K562 (cell line): ENCODE data around the gene GRIK5. TPM values are rescaled to one million over a fixed set of nuclear protein-coding genes. Genes with fewer than 3 reads are reported as not detected.

ENCODE experiments used
- ATAC-seq: fragments of 200-7000 bp; cut with Tn5 transposase; 3 replicates; pipeline ENCODE4 v1.9.1; 2020; ENCODE audit warnings: moderate library complexity
- BruUV-seq: library from RNA; stranded (reverse); fragments of 400-500 nt; replicated peaks from 2 replicates; lab custom pipeline; 2021; lab: Mats Ljungman, UMichigan
- CTCF ChIA-PET: fragments of 300-600 bp; formaldehyde crosslinking; extraction: SDS; loops from one replicate; lab custom pipeline; 2021; ENCODE audit warnings: low intra/inter-chr PET ratio; lab: Yijun Ruan, JAX
- POLR2A ChIA-PET: fragments of 300-600, 350-650 bp; sonication (Branson Sonifier 250); formaldehyde crosslinking; extraction: SDS; loops from one replicate; lab custom pipeline; 2021; ENCODE audit warnings: antibody characterized with exemption, inconsistent platforms; lab: Yijun Ruan, JAX
- DNase-seq, 4 experiments: peaks; one replicate each; pipeline versions ENCODE4 v3.0.0 to v3.0.0-alpha.2; 2011 to 2018; ENCODE audit warnings: low spot score in 3 of 4, mixed read lengths in 3 of 4; ENCODE audit errors: extremely low read depth in 1 of 4
- FAIRE-seq: peaks from 2 replicates; lab custom pipeline; 2011; peaks lifted over from hg19 to GRCh38; lab: Jason Lieb, UNC
- H2AFZ ChIP-seq: 2 replicates; pipeline ENCODE4 v1.6.0; 2011; ENCODE audit warnings: low read depth, low read length, control low read depth, inconsistent platforms
- H3K27ac ChIP-seq: fragments of 200-600 bp; 3 replicates; pipeline ENCODE4 v1.8.0; 2011; ENCODE audit warnings: low read depth, mild to moderate bottlenecking, control low read depth, inconsistent platforms, low read length, moderate library complexity, mixed read lengths; ENCODE audit errors: extremely low read depth
- H3K27me3 ChIP-seq, 2 experiments: fragments of 300-600 bp in 1 of 2; 2 replicates in 1 of 2; 3 replicates in 1 of 2; pipeline versions ENCODE4 v1.6.0 to v1.8.0; 2011; ENCODE audit warnings: inconsistent platforms in 2 of 2, low read length in 2 of 2, mild to moderate bottlenecking in 1 of 2, mixed read lengths in 1 of 2, moderate library complexity in 1 of 2; ENCODE audit not compliant: control insufficient read depth in 2 of 2, insufficient read depth in 2 of 2
- H3K36me3 ChIP-seq: fragments of 300-600 bp; 3 replicates; pipeline ENCODE4 v1.8.0; 2011; ENCODE audit warnings: mild to moderate bottlenecking, low read length, inconsistent platforms; ENCODE audit not compliant: control insufficient read depth, insufficient read depth
- H3K4me1 ChIP-seq, 2 experiments: fragments of 200-600 bp in 1 of 2; replicated peaks in 1 of 2; 2 replicates in 1 of 2; 3 replicates in 1 of 2; pipeline versions ENCODE4 v1.5.1 to v1.8.0; 2011; ENCODE audit warnings: inconsistent platforms in 2 of 2, low read length in 2 of 2, mild to moderate bottlenecking in 1 of 2, mixed read lengths in 1 of 2, moderate library complexity in 1 of 2; ENCODE audit not compliant: control insufficient read depth in 2 of 2, insufficient read depth in 2 of 2
- H3K4me2 ChIP-seq: 2 replicates; pipeline ENCODE4 v1.6.1; 2011; ENCODE audit warnings: low read length, control low read depth, inconsistent platforms, mixed read lengths; ENCODE audit not compliant: insufficient read depth
- H3K4me3 ChIP-seq: fragments of 200-600 bp; sonication (generic), shearing (Covaris generic); 2 replicates; pipeline ENCODE4 v1.5.1; 2016; ENCODE audit warnings: control low read depth, inconsistent platforms
- H3K79me2 ChIP-seq: fragments of 200-600 bp; 3 replicates; pipeline ENCODE4 v1.8.0; 2011; ENCODE audit warnings: low read length, inconsistent platforms; ENCODE audit not compliant: control insufficient read depth, insufficient read depth
- H3K9ac ChIP-seq, 2 experiments: 2 replicates each; pipeline versions ENCODE4 v1.6.0 to v1.6.1; 2011; ENCODE audit warnings: low read depth in 2 of 2, low read length in 2 of 2, control low read depth in 1 of 2, inconsistent platforms in 1 of 2, mild to moderate bottlenecking in 1 of 2, mixed read lengths in 1 of 2; ENCODE audit not compliant: insufficient read depth in 1 of 2
- H3K9me1 ChIP-seq: one replicate; pipeline ENCODE4 v1.6.0; 2011; ENCODE audit warnings: inconsistent platforms, mild to moderate bottlenecking, low read length, moderate library complexity; ENCODE audit not compliant: control insufficient read depth, insufficient read depth
- H3K9me3 ChIP-seq: replicated peaks from 2 replicates; pipeline ENCODE4 v1.5.1; 2011; ENCODE audit warnings: low read depth, low read length, inconsistent platforms; ENCODE audit not compliant: control insufficient read depth, insufficient read depth
- H4K20me1 ChIP-seq: replicated peaks from 2 replicates; pipeline ENCODE4 v1.6.1; 2011; ENCODE audit warnings: low read length, inconsistent platforms, mixed read lengths; ENCODE audit not compliant: control insufficient read depth, insufficient read depth
- HDAC6 ChIP-seq: IDR thresholded peaks from 2 replicates; pipeline ENCODE4 v1.6.1; 2012; ENCODE audit warnings: low read depth, mild to moderate bottlenecking, control low read depth, inconsistent platforms, low read length, moderate library complexity
- JUND ChIP-seq, 2 experiments: IDR thresholded peaks; 2 replicates in 1 of 2; 3 replicates in 1 of 2; pipeline ENCODE4 v1.6.1; 2011; ENCODE audit warnings: borderline replicate concordance in 2 of 2, low read depth in 2 of 2, low read length in 2 of 2, improper control_type of control experiment in 1 of 2, missing biosample characterization in 1 of 2, missing genetic modification characterization in 1 of 2, missing genetic modification reagents in 1 of 2
- ZNF431 ChIP-seq: sonication (generic); formaldehyde crosslinking; IDR thresholded peaks from 2 replicates; pipeline ENCODE4 v1.8.0; 2022; ENCODE audit warnings: mild to moderate bottlenecking, missing genetic modification reagents
- WGBS: fragments of 100-300 bp; shearing (Covaris generic); methylation state at CpG from one replicate; pipeline ENCODE4 v1.1.6; 2016; ENCODE audit warnings: low coverage, mixed read lengths; ENCODE audit not compliant: insufficient coverage; ENCODE audit errors: missing lambda C conversion rate; 5-methylcytosine and 5-hydroxymethylcytosine counted together
- in situ Hi-C: fragments of 300-500 bp; cut with MboI; formaldehyde crosslinking; loops from 4 replicates; pipeline ENCODE4 v1.15.0; 2018; ENCODE audit warnings: inconsistent platforms, mixed read lengths
- intact Hi-C: fragments of 100-400 bp; cut with micrococcal nuclease; formaldehyde crosslinking; loops from 2 replicates; pipeline ENCODE4 v1.14.2; 2022
- polyA plus RNA-seq, 8 experiments: library from polyadenylated mRNA; depleted of rRNA in 4 of 8; stranded (reverse) in 5 of 8; unstranded in 3 of 8; fragments of >200 nt; fragmentation: Nextera tagmentation in 2 of 8; fragmentation: Illumina TruSeq in 1 of 8; extraction: Ambion mirVana in 2 of 8; extraction: Trizol in 1 of 8; gene quantifications; 2 replicates each; pipeline versions ENCODE4 v1.2.1 to v1.2.3, GENCODE V29; 2011 to 2014; ENCODE audit warnings: inconsistent platforms in 1 of 8, missing spikeins in 1 of 8
- total RNA-seq, 7 experiments: library from RNA; depleted of rRNA in 6 of 7; stranded (reverse); fragments of >200 nt in 6 of 7; fragmentation: Illumina TruSeq in 2 of 7; extraction: Trizol in 2 of 7; gene quantifications; 2 replicates each; pipeline versions ENCODE4 v1.2.1 to v1.2.3, GENCODE V29; 2011 to 2021; ENCODE audit warnings: low replicate concordance in 1 of 7
- TF ChIP-seq, protein P1 (sequence below), 2 experiments: fragments of 250-450 bp in 1 of 2; fragments of 450-650 bp in 1 of 2; sonication (Bioruptor Pico) in 1 of 2; IDR thresholded peaks; 2 replicates each; pipeline versions ENCODE4 v1.6.1 to v1.8.0; 2016 to 2021; ENCODE audit warnings: mild to moderate bottlenecking in 2 of 2, moderate library complexity in 2 of 2, missing compliant biosample characterization in 1 of 2, missing genetic modification characterization in 1 of 2
- TF ChIP-seq, protein P2 (sequence below): fragments of 450-650 bp; IDR thresholded peaks from 2 replicates; pipeline ENCODE4 v1.6.1; 2016; ENCODE audit warnings: mild to moderate bottlenecking, moderate library complexity

GRIK5 gene
- total and polyA plus RNA-seq, 9 of the 15 experiments (the other 6 are each of a cell fraction or from before 2014, with no cell fraction given) = 0.04 to 0.55 (median 0.27) TPM; not detected in 2

DNA sequence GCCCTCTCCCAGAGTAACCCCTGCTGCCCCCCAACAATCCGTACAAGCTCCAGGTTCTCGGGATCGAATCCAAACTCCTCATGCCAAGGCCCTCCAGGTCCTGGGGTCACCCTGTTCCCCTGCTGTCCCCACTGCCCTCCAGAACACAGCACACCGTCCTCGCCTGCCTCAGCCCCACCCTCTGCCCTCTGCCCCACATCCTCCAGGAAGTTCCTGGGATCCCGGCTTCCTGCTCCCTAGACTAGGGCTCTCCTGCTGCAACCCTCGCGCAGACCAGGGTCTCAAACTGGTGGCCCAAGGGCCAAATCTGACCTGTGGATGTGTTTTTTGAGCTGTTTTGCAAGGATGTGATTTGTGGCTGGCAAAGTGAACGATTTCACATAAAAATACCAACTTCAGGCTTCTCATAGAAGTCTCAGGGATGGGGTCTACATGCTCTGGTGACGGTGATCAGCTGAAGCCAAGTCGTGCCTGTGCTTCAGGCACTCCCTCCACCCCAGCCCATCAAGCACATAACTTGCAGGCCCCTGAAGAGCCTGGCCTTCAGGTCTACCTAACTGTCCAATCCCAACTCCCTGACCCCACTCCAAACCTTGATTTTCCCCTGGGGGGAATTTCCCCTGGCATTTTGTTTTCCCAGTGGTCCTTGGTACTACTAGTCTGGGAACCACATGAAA lies 112.7 kb downstream of the GRIK5 start:
- no peak overlapping the region for H3K4me2 ChIP-seq
- BruUV-seq = no TSS peak
- H4K20me1 ChIP-seq = no peaks in the 10 kb centered on the region
- no peaks in the 10 kb centered on the region for H3K27me3 ChIP-seq
- in situ Hi-C loops (loop anchor here (10.0 kb wide), 1 partner anchor 162 kb away; the partner anchor contains the start of gene CEACAM3), intact Hi-C loops (no loop called here)
- H3K9ac ChIP-seq = 0 out of 4 replicates have a peak overlapping the region, but pooled peaks of 1 of the 2 experiments have one; percentile 12
- peaks cover 15 to 40% of the 10 kb centered on the region in 2 experiments; a peak in 4 of 5 replicates for H3K4me1 ChIP-seq
- no peaks in the 10 kb centered on the region for H3K9me1 ChIP-seq
- no peaks in the 10 kb centered on the region for H3K9me3 ChIP-seq
- no peaks in the 10 kb centered on the region for H3K79me2 ChIP-seq
- H2AFZ ChIP-seq = no peak overlapping the region; the same call in 1 of the 2 replicates
- no peak overlapping the region for H3K4me3 ChIP-seq
- no peaks in the 10 kb centered on the region for H3K36me3 ChIP-seq
- CTCF ChIA-PET = interaction anchor here (1.7 to 2.1 kb wide), 3 partner anchors 84 to 164 kb away, joined by 7 to 18 read pairs (median 10); partner anchors contain the start of gene RPS19
- POLR2A ChIA-PET = interaction anchor here (0.7 to 2.7 kb wide), 9 partner anchors 12 to 119 kb away, joined by 3 to 14 read pairs (median 4); partner anchors contain the start of genes RPS19 and ZNF574
- DNase-seq (no peak), ATAC-seq (no peak), FAIRE-seq (no peak)
- 68% methylated on average over 11 of the region's 11 CpGs for WGBS
- H3K27ac ChIP-seq = no peak overlapping the region
- TF ChIP-seq ZNF431 (CRISPR knock-in tag) (no peak), HDAC6 (no peak), JUND (IDR thresholded peaks at IDR 0.05; ENCODE audit: borderline replicate concordance, low read depth, low read length) (no peak), JUND (tag; IDR thresholded peaks at IDR 0.05; ENCODE audit: borderline replicate concordance, low read depth, low read length) (no peak)
- TF ChIP-seq, protein P1, sequence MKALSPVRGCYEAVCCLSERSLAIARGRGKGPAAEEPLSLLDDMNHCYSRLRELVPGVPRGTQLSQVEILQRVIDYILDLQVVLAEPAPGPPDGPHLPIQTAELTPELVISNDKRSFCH (CRISPR knock-in tag; IDR thresholded peaks at IDR 0.05) = no peak
- TF ChIP-seq, protein P1 (tag; IDR thresholded peaks at IDR 0.05) = 0 out of 2 replicates have a peak, but pooled peaks have one; percentile 31
- TF ChIP-seq, protein P2, sequence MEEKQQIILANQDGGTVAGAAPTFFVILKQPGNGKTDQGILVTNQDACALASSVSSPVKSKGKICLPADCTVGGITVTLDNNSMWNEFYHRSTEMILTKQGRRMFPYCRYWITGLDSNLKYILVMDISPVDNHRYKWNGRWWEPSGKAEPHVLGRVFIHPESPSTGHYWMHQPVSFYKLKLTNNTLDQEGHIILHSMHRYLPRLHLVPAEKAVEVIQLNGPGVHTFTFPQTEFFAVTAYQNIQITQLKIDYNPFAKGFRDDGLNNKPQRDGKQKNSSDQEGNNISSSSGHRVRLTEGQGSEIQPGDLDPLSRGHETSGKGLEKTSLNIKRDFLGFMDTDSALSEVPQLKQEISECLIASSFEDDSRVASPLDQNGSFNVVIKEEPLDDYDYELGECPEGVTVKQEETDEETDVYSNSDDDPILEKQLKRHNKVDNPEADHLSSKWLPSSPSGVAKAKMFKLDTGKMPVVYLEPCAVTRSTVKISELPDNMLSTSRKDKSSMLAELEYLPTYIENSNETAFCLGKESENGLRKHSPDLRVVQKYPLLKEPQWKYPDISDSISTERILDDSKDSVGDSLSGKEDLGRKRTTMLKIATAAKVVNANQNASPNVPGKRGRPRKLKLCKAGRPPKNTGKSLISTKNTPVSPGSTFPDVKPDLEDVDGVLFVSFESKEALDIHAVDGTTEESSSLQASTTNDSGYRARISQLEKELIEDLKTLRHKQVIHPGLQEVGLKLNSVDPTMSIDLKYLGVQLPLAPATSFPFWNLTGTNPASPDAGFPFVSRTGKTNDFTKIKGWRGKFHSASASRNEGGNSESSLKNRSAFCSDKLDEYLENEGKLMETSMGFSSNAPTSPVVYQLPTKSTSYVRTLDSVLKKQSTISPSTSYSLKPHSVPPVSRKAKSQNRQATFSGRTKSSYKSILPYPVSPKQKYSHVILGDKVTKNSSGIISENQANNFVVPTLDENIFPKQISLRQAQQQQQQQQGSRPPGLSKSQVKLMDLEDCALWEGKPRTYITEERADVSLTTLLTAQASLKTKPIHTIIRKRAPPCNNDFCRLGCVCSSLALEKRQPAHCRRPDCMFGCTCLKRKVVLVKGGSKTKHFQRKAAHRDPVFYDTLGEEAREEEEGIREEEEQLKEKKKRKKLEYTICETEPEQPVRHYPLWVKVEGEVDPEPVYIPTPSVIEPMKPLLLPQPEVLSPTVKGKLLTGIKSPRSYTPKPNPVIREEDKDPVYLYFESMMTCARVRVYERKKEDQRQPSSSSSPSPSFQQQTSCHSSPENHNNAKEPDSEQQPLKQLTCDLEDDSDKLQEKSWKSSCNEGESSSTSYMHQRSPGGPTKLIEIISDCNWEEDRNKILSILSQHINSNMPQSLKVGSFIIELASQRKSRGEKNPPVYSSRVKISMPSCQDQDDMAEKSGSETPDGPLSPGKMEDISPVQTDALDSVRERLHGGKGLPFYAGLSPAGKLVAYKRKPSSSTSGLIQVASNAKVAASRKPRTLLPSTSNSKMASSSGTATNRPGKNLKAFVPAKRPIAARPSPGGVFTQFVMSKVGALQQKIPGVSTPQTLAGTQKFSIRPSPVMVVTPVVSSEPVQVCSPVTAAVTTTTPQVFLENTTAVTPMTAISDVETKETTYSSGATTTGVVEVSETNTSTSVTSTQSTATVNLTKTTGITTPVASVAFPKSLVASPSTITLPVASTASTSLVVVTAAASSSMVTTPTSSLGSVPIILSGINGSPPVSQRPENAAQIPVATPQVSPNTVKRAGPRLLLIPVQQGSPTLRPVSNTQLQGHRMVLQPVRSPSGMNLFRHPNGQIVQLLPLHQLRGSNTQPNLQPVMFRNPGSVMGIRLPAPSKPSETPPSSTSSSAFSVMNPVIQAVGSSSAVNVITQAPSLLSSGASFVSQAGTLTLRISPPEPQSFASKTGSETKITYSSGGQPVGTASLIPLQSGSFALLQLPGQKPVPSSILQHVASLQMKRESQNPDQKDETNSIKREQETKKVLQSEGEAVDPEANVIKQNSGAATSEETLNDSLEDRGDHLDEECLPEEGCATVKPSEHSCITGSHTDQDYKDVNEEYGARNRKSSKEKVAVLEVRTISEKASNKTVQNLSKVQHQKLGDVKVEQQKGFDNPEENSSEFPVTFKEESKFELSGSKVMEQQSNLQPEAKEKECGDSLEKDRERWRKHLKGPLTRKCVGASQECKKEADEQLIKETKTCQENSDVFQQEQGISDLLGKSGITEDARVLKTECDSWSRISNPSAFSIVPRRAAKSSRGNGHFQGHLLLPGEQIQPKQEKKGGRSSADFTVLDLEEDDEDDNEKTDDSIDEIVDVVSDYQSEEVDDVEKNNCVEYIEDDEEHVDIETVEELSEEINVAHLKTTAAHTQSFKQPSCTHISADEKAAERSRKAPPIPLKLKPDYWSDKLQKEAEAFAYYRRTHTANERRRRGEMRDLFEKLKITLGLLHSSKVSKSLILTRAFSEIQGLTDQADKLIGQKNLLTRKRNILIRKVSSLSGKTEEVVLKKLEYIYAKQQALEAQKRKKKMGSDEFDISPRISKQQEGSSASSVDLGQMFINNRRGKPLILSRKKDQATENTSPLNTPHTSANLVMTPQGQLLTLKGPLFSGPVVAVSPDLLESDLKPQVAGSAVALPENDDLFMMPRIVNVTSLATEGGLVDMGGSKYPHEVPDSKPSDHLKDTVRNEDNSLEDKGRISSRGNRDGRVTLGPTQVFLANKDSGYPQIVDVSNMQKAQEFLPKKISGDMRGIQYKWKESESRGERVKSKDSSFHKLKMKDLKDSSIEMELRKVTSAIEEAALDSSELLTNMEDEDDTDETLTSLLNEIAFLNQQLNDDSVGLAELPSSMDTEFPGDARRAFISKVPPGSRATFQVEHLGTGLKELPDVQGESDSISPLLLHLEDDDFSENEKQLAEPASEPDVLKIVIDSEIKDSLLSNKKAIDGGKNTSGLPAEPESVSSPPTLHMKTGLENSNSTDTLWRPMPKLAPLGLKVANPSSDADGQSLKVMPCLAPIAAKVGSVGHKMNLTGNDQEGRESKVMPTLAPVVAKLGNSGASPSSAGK = 0 out of 2 replicates have a peak, but pooled peaks have one; percentile 13
